Esophagus squamous epithelium (tissue), 4 donors: ENCODE results near the gene NUDT21.

ENCODE experiments used
- POLR2A ChIP-seq, 4 donors: fragments of 450-650 bp; IDR thresholded peaks; one replicate each; pipeline ENCODE4 v1.6.1; 2017; ENCODE audit warnings: antibody characterized with exemption in 4 of 4, mild to moderate bottlenecking in 4 of 4, moderate library complexity in 3 of 4
- TF ChIP-seq, protein P1 (sequence below), 6 experiments: fragments of 450-650 bp in 4 of 6; fragments of 200-600 bp in 2 of 6; sonication (generic) in 2 of 6; IDR thresholded peaks; one replicate each; pipeline ENCODE4 v1.5.1; 2016 to 2019; ENCODE audit warnings: antibody characterized with exemption in 6 of 6, mild to moderate bottlenecking in 4 of 6, moderate library complexity in 4 of 6

DNA sequence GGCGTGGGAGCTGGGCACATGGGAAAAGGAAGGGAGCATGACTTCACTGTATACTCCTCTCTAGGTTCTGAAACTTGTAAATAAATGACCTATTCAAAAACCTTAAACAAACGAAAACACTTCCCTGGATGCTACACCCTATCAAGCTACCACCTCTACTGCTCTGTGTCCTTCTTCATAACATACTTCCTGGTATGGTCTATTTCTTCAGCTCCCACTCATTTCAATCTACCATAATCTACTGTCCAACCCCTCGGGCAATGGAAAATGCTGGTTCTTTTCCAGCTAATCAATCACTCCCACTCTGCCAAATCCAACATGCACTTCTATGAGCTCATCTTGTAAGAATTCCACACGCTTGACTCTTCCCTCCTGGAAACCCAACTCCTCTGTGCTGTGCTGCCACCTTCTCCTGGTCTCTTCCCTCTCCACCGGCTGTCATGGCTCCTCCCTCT is 68.2 kb downstream of the NUDT21 start:
- TF ChIP-seq, protein P1, sequence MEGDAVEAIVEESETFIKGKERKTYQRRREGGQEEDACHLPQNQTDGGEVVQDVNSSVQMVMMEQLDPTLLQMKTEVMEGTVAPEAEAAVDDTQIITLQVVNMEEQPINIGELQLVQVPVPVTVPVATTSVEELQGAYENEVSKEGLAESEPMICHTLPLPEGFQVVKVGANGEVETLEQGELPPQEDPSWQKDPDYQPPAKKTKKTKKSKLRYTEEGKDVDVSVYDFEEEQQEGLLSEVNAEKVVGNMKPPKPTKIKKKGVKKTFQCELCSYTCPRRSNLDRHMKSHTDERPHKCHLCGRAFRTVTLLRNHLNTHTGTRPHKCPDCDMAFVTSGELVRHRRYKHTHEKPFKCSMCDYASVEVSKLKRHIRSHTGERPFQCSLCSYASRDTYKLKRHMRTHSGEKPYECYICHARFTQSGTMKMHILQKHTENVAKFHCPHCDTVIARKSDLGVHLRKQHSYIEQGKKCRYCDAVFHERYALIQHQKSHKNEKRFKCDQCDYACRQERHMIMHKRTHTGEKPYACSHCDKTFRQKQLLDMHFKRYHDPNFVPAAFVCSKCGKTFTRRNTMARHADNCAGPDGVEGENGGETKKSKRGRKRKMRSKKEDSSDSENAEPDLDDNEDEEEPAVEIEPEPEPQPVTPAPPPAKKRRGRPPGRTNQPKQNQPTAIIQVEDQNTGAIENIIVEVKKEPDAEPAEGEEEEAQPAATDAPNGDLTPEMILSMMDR (IDR thresholded peaks at IDR 0.05) = no peak
- no peak for TF ChIP-seq POLR2A (IDR thresholded peaks at IDR 0.05)
